ENCODE results near the gene VSIG4.

The VSIG4 gene

GRCh38 chrX:66008328-66008970 lies 31.4 kb downstream of the VSIG4 start:
- DNase-seq (ENCODE audit: low spot score), result no peak

DNA sequence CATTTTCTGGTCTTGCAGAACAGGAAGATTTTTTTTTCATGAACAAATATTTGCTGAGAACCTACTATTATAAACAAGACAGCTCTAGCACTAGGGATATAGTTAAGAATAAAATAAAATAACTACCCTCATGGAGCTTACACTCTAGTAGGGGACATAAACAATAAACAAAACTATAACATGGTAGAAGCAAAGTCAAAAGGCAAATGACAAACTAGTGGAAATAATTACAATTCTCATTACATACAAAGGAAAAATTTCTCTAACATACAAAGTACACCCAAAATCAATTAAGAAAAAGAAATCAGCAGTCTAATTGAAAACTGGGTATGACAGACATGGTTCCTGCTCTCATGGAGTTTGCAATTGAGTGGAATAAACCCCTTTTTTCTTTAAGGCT lies 32.0 kb downstream of the VSIG4 start:
- no peak for DNase-seq (ENCODE audit: low spot score)

DNA sequence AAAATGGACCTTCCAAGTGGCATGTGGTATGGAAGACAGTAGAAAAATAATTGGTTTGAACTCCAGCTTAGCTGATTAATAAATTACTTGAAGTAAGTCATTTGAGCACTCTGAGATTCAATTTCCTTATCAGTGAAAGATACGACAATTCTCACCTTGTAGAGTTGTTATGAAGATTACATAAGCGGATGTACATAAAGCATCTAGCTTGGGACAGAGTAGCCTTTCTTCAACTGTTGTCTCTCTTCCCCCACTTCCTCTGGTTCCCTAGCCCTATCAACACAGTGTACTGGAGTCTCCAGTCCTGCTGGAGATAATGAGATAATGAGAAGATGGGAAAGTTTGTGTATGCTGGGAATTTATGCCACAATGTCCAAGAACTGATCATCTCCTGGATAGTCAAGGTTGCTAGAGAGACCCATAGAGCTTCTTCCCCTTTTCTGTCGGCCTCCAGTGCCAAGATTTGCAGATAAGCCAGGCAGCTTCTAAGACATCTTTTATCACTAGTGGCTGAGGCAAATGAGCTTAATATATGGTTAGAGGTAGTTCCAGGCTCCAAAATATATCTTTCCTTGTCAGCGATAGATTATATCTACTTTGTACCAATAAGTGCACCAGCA lies 33.9 kb downstream of the VSIG4 start:
- DNase-seq (ENCODE audit: low spot score), result no peak

DNA sequence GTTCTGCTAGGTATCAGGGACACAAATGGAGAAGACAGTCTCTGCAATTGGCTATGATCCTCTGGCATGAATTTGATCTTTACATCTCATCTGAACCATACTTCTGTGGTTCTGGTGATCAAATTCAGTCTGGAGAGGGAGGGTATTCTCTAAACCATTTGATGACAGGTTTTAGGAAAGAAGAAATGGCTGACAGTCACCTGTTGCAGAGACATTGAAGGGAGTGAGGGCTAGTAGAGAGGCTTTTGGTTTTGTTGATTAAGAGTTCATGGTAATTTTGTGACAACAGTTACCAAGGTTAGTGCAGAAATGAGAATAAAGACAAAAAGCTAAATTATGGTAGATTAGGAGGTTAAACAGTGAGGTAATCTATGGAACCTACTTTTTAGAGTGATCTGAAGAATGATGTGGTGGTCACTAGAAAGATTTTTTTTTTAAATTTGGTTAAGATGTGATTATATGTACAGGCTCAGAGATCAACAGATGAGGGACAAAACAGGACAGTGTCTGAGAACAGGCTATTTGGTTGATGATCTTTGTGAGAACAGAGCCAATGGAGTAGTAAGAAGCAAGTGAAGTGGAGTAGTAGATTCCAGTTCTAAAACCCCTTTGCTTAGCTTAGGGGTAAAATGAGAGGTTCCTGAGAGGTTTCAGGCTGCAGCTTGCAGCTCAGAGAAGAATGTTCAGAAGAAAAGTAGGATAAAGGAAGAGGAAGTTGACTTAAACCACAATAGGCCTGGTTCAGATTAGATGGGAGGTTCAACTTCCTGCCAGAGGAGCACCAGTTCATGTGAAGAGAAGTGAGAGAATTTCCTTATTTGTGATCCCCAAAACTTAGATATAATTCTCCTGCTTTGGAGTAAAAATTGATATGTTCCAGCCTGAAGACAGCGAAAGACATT lies 34.7 kb downstream of the VSIG4 start:
- no peak for DNase-seq (ENCODE audit: low spot score)

- DNase-seq (ENCODE audit: low spot score), result no peak
Measured at GRCh38 chrX:66002824-66003680, 36.8 kb downstream of the VSIG4 start.

GRCh38 chrX:66001596-66001995 lies 38.3 kb downstream of the VSIG4 start:
- DNase-seq (ENCODE audit: low spot score), result no peak

DNA sequence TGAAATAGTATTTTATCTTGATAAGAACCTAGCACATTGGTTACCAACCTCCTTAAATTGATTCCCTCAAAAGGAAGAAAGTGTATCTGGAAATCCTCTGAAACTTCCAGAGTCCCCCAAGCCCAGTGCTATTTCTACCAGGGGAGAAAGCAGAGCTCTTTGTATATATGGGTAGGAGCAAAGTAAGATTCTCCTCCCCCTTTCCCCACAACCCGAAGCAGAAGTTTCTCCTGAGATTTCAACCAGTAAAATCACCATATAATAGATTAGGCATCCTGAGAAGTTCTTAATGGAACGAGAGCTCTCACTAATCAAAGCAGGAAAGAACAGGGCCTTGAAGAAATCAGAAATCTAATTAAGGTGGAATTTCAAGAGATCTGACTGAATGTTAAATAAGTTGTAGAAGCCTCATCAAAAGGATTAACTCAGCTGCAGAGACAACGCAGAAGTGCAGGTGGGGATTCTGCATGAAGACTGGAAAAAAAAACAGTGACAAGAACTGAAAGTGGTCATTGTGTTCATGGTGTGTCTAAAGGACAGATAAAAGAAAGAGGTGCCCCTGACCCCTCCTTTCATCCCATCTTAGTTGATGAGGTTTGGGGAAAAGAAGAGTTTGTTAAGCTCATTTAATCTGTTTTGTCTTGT lies 39.1 kb downstream of the VSIG4 start:
- DNase-seq (ENCODE audit: low spot score), result no peak

DNA sequence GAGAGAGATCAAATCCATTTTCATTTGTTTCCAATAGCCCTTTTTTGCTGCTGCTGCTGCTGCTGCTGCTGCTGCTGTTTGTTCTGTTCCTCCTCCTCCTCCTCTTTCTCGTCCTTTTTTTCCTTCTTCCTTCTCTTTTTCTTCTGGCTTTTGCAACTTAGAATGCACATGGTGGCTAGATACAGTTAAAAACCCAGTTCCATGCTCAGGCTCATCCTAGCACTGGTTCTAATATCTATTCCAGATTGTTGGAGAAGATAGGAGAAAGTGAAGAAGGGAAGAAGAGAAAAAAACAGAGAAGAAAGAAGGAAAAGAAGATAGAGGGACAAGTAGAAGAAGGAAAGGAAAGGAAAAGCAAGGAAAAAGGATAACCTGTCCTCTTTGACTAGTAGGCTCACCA lies 39.7 kb downstream of the VSIG4 start:
- no peak for DNase-seq (ENCODE audit: low spot score)

DNA sequence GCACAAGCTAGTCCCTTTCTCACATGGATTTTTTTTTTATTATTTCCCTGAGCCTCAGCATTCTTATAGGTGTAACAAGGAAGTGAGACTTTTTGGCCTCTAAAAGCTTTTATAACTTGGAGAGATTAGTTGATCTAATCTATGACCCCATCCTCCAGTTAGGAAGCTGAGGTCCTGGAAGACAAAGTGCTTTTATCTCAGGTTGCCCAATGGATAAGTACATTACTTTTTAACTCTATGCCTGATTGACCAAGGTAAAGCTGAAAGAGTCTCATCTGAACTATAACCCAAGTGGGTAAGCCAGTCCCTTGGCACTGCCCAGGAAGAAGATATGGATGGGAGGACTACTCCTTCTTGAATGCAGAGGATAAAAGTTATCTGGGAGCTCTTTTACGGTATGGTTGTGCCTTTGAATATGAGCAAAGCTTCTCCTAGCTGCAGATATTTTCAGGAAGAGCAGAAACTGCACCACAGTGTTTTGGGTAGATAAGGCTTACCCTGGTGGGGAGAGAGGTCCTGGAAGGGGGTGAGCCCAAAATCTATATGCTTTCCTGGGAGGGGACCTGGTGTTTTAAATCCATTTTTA lies 40.2 kb downstream of the VSIG4 start:
- DNase-seq (ENCODE audit: low spot score), result no peak

- no peak for DNase-seq (ENCODE audit: low spot score)
Measured at GRCh38 chrX:65999029-65999562, 40.8 kb downstream of the VSIG4 start.

GRCh38 chrX:65997978-65998717 lies 41.7 kb downstream of the VSIG4 start:
- no peak for DNase-seq (ENCODE audit: low spot score)

GRCh38 chrX:65994519-65995506 lies 45.1 kb downstream of the VSIG4 start:
- DNase-seq (ENCODE audit: low spot score), result no peak

- DNase-seq (ENCODE audit: low spot score), result no peak
Measured at GRCh38 chrX:65993915-65994460, 45.9 kb downstream of the VSIG4 start.

DNA sequence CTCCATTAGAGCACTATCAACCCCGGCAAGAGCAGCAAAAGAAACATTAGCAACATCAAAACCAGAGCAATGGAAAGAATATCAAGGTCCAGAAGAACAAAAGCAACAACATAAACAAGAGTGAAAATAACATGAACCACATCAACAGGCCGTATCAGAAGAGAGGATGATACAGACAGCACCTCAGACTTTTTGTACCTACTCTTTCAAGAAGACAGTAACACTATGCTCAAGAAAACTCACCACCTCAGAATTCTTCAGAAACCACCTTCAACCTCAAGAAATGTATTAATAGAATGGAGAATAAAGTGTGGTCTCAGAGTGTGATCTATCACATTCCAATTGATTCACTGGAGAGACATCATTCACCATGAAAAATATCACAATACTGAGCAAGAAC lies 46.5 kb downstream of the VSIG4 start:
- DNase-seq (ENCODE audit: low spot score), result no peak

DNA sequence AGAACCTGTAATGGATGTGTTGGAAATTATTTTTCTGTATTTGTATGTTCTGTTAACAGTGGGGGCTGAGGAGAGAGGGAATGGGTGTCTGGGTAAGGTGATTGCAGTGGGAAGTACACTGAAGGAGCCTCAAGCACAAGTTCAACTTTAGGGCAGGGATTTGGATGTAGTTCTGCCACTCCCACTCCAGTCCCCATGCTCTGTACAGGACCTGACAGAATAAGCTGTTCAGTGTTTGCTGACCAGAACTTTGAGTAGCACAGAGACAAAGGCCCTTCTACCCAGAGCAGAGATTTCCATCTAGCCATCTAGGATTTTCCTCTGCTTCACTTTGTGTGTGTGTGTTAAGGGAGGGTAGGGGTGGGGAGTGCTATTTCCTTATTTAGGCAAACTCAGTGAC lies 49.2 kb downstream of the VSIG4 start:
- DNase-seq (ENCODE audit: low spot score), result no peak

DNA sequence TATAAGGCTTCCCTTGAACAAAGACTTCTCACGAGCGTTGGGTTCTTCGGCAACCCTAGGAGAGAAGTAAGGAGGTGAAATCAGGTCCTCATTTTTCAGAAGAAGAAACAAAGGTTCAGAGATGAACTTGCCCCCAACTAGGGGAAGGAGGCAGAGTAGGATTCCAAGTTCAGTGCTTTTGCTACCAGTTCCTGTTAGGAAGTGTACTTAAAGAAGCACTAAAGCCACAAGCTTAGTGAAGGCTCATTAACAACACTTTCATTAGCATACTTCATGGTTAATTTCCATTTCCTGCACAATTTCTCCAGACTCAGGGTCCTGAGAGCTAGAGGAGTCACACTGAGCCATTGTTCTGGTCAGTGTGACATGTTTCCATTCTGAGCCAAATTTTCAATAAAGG lies 52.1 kb downstream of the VSIG4 start:
- no peak for DNase-seq (ENCODE audit: low spot score)

DNA sequence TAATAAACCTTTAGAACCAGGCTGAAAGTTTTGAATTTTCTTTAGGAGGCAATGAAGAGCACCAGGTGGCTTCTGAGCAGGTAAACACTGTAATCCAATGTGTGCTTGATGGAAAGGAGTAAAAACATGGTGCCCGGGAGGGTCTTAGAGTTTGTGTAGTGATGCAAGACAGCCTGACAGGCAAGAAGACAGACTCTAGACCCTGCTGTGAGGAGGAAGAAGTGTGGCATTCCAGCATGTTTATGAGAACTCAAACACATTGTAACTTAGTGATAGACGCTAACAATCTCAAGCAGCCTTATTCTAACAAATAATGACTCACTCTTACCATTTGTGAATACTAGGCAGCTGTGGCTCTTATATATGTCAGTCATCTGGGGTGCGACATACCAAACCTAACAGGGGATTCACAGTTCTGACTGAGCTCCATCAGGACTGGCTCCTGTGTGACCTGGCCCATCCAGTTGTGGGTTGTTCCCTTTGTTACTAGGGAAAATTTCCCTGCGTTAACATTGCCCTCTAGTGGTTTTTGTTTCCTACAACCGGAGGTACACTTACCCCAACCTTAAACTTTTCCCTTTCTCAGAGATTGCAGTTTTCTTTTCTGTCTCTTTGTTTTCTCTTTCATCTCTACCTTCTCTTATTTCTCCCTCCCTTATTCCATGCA lies 53.8 kb downstream of the VSIG4 start:
- DNase-seq (ENCODE audit: low spot score), result peak; percentile 61

- DNase-seq (ENCODE audit: low spot score), result no peak
Measured at GRCh38 chrX:65985211-65985610, 54.7 kb downstream of the VSIG4 start.
